GM18498 (cell line): Measurements from ENCODE around the gene SIM1.
"Not testable (repeated sequence)": the region's sequence is repeated elsewhere in the genome, so short reads cannot be mapped to it uniquely, and the experiment has no call there.

Source experiments
- ATAC-seq: cut with Tn5 transposase; IDR thresholded peaks from one replicate; pipeline ENCODE4 v1.9.1; 2021; ENCODE audit warnings: mild to moderate bottlenecking, moderate library complexity; ENCODE audit not compliant: unreplicated experiment

SIM1 gene

GRCh38 chr6:100370265-100370664 is 94.5 kb downstream of the SIM1 start:
- ATAC-seq, result no peak

- ATAC-seq, result no peak
These were observed 98.3 kb downstream of the SIM1 start for GRCh38 chr6:100366419-100366818.

- ATAC-seq, result no peak
These were observed 101.1 kb downstream of the SIM1 start for GRCh38 chr6:100363651-100364050.

GRCh38 chr6:100354736-100355641 is 109.7 kb downstream of the SIM1 start:
- not testable (repeated sequence) for ATAC-seq

GRCh38 chr6:100353276-100354015 is 111.3 kb downstream of the SIM1 start:
- ATAC-seq, result no peak

GRCh38 chr6:100350139-100350538 is 114.6 kb downstream of the SIM1 start:
- ATAC-seq, result no peak

- no peak for ATAC-seq
These were observed 115.4 kb downstream of the SIM1 start for GRCh38 chr6:100349366-100349765.

- ATAC-seq, result peak; percentile 66
These were observed 116.7 kb downstream of the SIM1 start for GRCh38 chr6:100347901-100348550.

- ATAC-seq, result peak; percentile 66
These were observed 117.9 kb downstream of the SIM1 start for GRCh38 chr6:100346828-100347227.

GRCh38 chr6:100346203-100346602 is 118.5 kb downstream of the SIM1 start:
- ATAC-seq, result no peak

- ATAC-seq, result no peak
These were observed 120.0 kb downstream of the SIM1 start for GRCh38 chr6:100344761-100345160.

- ATAC-seq, result no peak
These were observed 120.4 kb downstream of the SIM1 start for GRCh38 chr6:100344321-100344720.

- ATAC-seq, result no peak
These were observed 121.2 kb downstream of the SIM1 start for GRCh38 chr6:100343316-100344077.

GRCh38 chr6:100342830-100343229 is 121.9 kb downstream of the SIM1 start:
- no peak for ATAC-seq

GRCh38 chr6:100339574-100340255 is 125.0 kb downstream of the SIM1 start:
- ATAC-seq, result no peak

- ATAC-seq, result no peak
These were observed 126.6 kb downstream of the SIM1 start for GRCh38 chr6:100338090-100338489.

- ATAC-seq, result no peak
These were observed 127.8 kb downstream of the SIM1 start for GRCh38 chr6:100336876-100337275.

GRCh38 chr6:100335991-100336390 is 128.7 kb downstream of the SIM1 start:
- ATAC-seq, result no peak
